HL-60 (cell line): Measurements from ENCODE around the gene MPRIP.
"Not testable (repeated sequence)": the region's sequence is repeated elsewhere in the genome, so short reads cannot be mapped to it uniquely, and the experiment has no call there.

ENCODE experiments used
- POLR2AphosphoS5 ChIP-seq: IDR thresholded peaks from 2 replicates; pipeline ENCODE4 v1.6.1; 2012; ENCODE audit warnings: low read depth
- SPI1 ChIP-seq: IDR thresholded peaks from 2 replicates; pipeline ENCODE4 v1.6.1; 2012; ENCODE audit warnings: low read depth, mild to moderate bottlenecking, borderline replicate concordance
- TF ChIP-seq, protein P1 (sequence below): IDR thresholded peaks from one replicate; pipeline ENCODE4 v1.5.1; 2011; ENCODE audit warnings: low read length, control low read depth, inconsistent platforms; ENCODE audit not compliant: insufficient read depth

DNA sequence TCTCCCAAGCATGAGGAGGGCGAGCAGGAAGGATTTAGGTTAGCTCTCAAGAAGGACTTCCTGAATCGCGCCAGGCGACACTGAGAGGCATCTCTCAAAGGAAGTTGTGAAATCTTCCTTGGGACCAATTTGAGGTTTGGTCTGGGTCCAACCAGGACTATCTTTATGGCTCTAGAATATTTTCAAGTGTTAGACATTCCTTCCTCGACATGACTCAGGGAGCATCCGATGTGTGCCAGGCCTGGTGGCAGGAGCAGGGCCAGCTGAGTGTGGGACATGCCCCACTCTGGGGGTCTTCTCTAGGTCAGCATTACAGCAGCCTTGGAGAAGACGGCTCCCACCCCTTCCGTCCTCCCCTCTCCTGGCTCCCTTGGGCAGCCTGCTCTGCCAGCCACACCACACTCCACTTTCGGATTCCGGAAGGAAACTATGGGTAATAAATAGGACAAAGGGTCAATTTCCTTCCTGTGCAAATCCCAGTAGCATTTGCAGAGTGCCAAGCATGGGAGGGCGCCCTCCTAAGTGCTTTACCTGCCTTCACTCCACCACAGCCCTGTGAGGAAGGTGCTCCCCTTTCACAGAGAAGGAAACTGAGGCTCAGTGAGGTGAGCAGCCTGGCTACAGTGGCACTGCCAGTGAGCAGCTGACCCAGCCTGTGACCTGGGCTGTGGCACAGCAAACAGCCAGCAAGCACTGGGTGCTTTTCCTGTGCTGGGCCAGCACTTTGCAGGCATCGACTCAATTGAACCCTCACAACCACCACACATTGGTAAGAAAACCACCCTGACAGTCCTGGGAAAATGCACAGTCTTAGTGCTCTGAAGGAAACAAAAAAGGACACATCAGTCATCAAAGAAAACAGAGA, 31.0 kb upstream of the MPRIP start:
- TF ChIP-seq, protein P1, sequence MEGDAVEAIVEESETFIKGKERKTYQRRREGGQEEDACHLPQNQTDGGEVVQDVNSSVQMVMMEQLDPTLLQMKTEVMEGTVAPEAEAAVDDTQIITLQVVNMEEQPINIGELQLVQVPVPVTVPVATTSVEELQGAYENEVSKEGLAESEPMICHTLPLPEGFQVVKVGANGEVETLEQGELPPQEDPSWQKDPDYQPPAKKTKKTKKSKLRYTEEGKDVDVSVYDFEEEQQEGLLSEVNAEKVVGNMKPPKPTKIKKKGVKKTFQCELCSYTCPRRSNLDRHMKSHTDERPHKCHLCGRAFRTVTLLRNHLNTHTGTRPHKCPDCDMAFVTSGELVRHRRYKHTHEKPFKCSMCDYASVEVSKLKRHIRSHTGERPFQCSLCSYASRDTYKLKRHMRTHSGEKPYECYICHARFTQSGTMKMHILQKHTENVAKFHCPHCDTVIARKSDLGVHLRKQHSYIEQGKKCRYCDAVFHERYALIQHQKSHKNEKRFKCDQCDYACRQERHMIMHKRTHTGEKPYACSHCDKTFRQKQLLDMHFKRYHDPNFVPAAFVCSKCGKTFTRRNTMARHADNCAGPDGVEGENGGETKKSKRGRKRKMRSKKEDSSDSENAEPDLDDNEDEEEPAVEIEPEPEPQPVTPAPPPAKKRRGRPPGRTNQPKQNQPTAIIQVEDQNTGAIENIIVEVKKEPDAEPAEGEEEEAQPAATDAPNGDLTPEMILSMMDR = not testable (repeated sequence)
- TF ChIP-seq POLR2AphosphoS5, SPI1: not testable (repeated sequence)
